H1 (cell line): Measurements from ENCODE around the gene PAQR5. TPM values are rescaled to one million over a fixed set of nuclear protein-coding genes. Genes with fewer than 3 reads are reported as not detected.
"Not testable (repeated sequence)": the region's sequence is repeated elsewhere in the genome, so short reads cannot be mapped to it uniquely, and the experiment has no call there.

ENCODE experiments used
- CTCF ChIA-PET: fragments of 300-600 bp; sonication (Branson Sonifier 250); formaldehyde crosslinking; loops from one replicate; lab custom pipeline; 2021; ENCODE audit not compliant: partially characterized antibody; lab: Charles Lee
- POLR2A ChIA-PET: fragments of 300-600 bp; sonication (Branson Sonifier 250); formaldehyde crosslinking; loops from one replicate; lab custom pipeline; 2021; ENCODE audit warnings: inconsistent platforms; ENCODE audit not compliant: partially characterized antibody; lab: Charles Lee
- DNase-seq, 2 experiments: peaks; one replicate each; pipeline versions ENCODE4 v3.0.0 to v3.0.0-alpha.2; 2010 to 2022; ENCODE audit warnings: low spot score in 2 of 2, low read depth in 1 of 2, mixed read lengths in 1 of 2
- FAIRE-seq: peaks from 2 replicates; lab custom pipeline; 2011; peaks lifted over from hg19 to GRCh38; lab: Jason Lieb, UNC
- H2AFZ ChIP-seq: 2 replicates; pipeline ENCODE4 v1.8.1; 2012; ENCODE audit warnings: low read length, inconsistent platforms
- H2AK5ac ChIP-seq: 2 replicates; pipeline ENCODE4 v1.6.1; 2013; ENCODE audit warnings: low read depth, low read length
- H2BK120ac ChIP-seq: replicated peaks from 2 replicates; pipeline ENCODE3; 2013; ENCODE audit warnings: low read depth, low read length, inconsistent platforms
- H2BK12ac ChIP-seq: 2 replicates; pipeline ENCODE4 v1.6.1; 2013; ENCODE audit warnings: low read depth, low read length
- H2BK15ac ChIP-seq: 2 replicates; pipeline ENCODE4 v1.6.1; 2013; ENCODE audit warnings: low read length
- H2BK20ac ChIP-seq: 2 replicates; pipeline ENCODE4 v1.6.1; 2013; ENCODE audit warnings: low read length
- H2BK5ac ChIP-seq: 2 replicates; pipeline ENCODE4 v1.6.1; 2013; ENCODE audit warnings: low read depth, low read length
- H3K14ac ChIP-seq: 2 replicates; pipeline ENCODE4 v1.6.1; 2013; ENCODE audit warnings: inconsistent platforms; ENCODE audit not compliant: insufficient read length
- H3K18ac ChIP-seq: 2 replicates; pipeline ENCODE4 v1.6.1; 2013; ENCODE audit warnings: low read length; ENCODE audit errors: extremely low read depth
- H3K23ac ChIP-seq: 2 replicates; pipeline ENCODE4 v1.6.1; 2013; ENCODE audit warnings: inconsistent platforms; ENCODE audit not compliant: insufficient read length
- H3K23me2 ChIP-seq: 2 replicates; pipeline ENCODE4 v1.6.1; 2013; ENCODE audit warnings: low read depth, low read length
- H3K27ac ChIP-seq: 2 replicates; pipeline ENCODE4 v1.6.1; 2011; ENCODE audit warnings: low read depth, low read length, inconsistent platforms
- H3K27me3 ChIP-seq, 4 experiments: replicated peaks in 1 of 4; 1 replicate in 1 of 4; 2 replicates in 3 of 4; pipeline versions ENCODE4 v1.6.1 to v1.8.1; 2011 to 2013; ENCODE audit warnings: low read length in 3 of 4, mild to moderate bottlenecking in 3 of 4, inconsistent platforms in 2 of 4, mixed read lengths in 2 of 4, moderate library complexity in 1 of 4; ENCODE audit not compliant: control insufficient read depth in 3 of 4, insufficient read depth in 3 of 4; ENCODE audit errors: extremely low read depth in 1 of 4
- H3K36me3 ChIP-seq, 4 experiments: 2 replicates each; pipeline versions ENCODE4 v1.6.1 to v1.8.1; 2011 to 2013; ENCODE audit warnings: mild to moderate bottlenecking in 4 of 4, low read length in 3 of 4, moderate library complexity in 2 of 4, control low read depth in 1 of 4, inconsistent platforms in 1 of 4; ENCODE audit not compliant: insufficient read depth in 4 of 4, control insufficient read depth in 2 of 4
- H3K4ac ChIP-seq: replicated peaks from 2 replicates; pipeline ENCODE3; 2013; ENCODE audit warnings: low read length, low read depth, mixed read lengths, inconsistent platforms; ENCODE audit not compliant: insufficient read length
- H3K4me1 ChIP-seq, 4 experiments: replicated peaks in 1 of 4; 1 replicate in 1 of 4; 2 replicates in 3 of 4; pipeline versions ENCODE4 v1.6.1 to v1.8.1; 2011 to 2013; ENCODE audit warnings: low read length in 3 of 4, inconsistent platforms in 2 of 4, mixed read lengths in 1 of 4; ENCODE audit not compliant: insufficient read depth in 4 of 4, control insufficient read depth in 3 of 4
- H3K4me2 ChIP-seq, 2 experiments: 2 replicates each; pipeline versions ENCODE4 v1.6.1 to v1.8.1; 2011 to 2013; ENCODE audit warnings: low read depth in 2 of 2, low read length in 2 of 2, control low read depth in 1 of 2, inconsistent platforms in 1 of 2, mild to moderate bottlenecking in 1 of 2; ENCODE audit not compliant: insufficient read depth in 1 of 2
- H3K4me3 ChIP-seq, 4 experiments: fragments of 200-600, 300-600 bp in 1 of 4; sonication (generic), shearing (Covaris generic), sonication (Bioruptor Twin) in 1 of 4; 2 replicates each; pipeline versions ENCODE4 v1.5.1 to v1.8.1; 2011 to 2016; ENCODE audit warnings: low read length in 4 of 4, low read depth in 3 of 4, control low read depth in 2 of 4, inconsistent platforms in 2 of 4, mild to moderate bottlenecking in 2 of 4, mixed read lengths in 1 of 4, moderate library complexity in 1 of 4; ENCODE audit not compliant: insufficient read depth in 2 of 4; ENCODE audit errors: extremely low read depth in 1 of 4
- H3K56ac ChIP-seq: replicated peaks from 2 replicates; pipeline ENCODE3; 2013; ENCODE audit warnings: low read depth, mild to moderate bottlenecking, mixed read lengths, low read length, inconsistent platforms; ENCODE audit not compliant: insufficient read length
- H3K79me1 ChIP-seq: 2 replicates; pipeline ENCODE4 v1.6.1; 2013; ENCODE audit warnings: low read depth, low read length, control low read depth
- H3K79me2 ChIP-seq, 2 experiments: 2 replicates each; pipeline versions ENCODE4 v1.6.1 to v1.8.1; 2012 to 2013; ENCODE audit warnings: low read length in 2 of 2, mild to moderate bottlenecking in 2 of 2, inconsistent platforms in 1 of 2; ENCODE audit not compliant: insufficient read depth in 2 of 2, control insufficient read depth in 1 of 2
- H3K9ac ChIP-seq, 4 experiments: replicated peaks in 1 of 4; 1 replicate in 1 of 4; 2 replicates in 3 of 4; pipeline versions ENCODE4 v1.6.1 to v1.8.1; 2011 to 2013; ENCODE audit warnings: low read depth in 3 of 4, low read length in 3 of 4, control low read depth in 2 of 4, mild to moderate bottlenecking in 2 of 4, moderate library complexity in 2 of 4, inconsistent platforms in 1 of 4; ENCODE audit errors: extremely low read depth in 1 of 4
- H3K9me3 ChIP-seq, 2 experiments: 2 replicates each; pipeline versions ENCODE4 v1.6.1 to v1.8.1; 2012 to 2013; ENCODE audit warnings: mild to moderate bottlenecking in 2 of 2, moderate library complexity in 2 of 2, control low read depth in 1 of 2, inconsistent platforms in 1 of 2, low read depth in 1 of 2, low read length in 1 of 2, mixed read lengths in 1 of 2; ENCODE audit not compliant: insufficient read depth in 2 of 2
- H4K20me1 ChIP-seq, 2 experiments: replicated peaks in 1 of 2; 2 replicates each; pipeline versions ENCODE3 to v1.8.1; 2011 to 2013; ENCODE audit warnings: inconsistent platforms in 2 of 2, low read length in 2 of 2, mild to moderate bottlenecking in 1 of 2; ENCODE audit not compliant: insufficient read depth in 2 of 2, control insufficient read depth in 1 of 2
- H4K5ac ChIP-seq: 2 replicates; pipeline ENCODE4 v1.6.1; 2013; ENCODE audit warnings: low read length, low read depth, mixed read lengths, inconsistent platforms; ENCODE audit not compliant: insufficient read length
- H4K8ac ChIP-seq: 2 replicates; pipeline ENCODE4 v1.8.0; 2013; ENCODE audit warnings: mild to moderate bottlenecking, moderate library complexity, low read length, inconsistent platforms; ENCODE audit not compliant: insufficient read depth; ENCODE audit errors: extremely low read depth
- H4K91ac ChIP-seq: replicated peaks from 2 replicates; pipeline ENCODE3; 2013; ENCODE audit warnings: low read length, mixed read lengths, inconsistent platforms; ENCODE audit not compliant: insufficient read length
- WGBS, 2 experiments: shearing (Covaris generic) in 1 of 2; methylation state at CpG; one replicate each; pipeline versions ENCODE4 v1.1.6 to v1.1.7; 2013 to 2015; ENCODE audit warnings: low lambda C conversion rate in 2 of 2, mixed read lengths in 2 of 2, inconsistent platforms in 1 of 2, low coverage in 1 of 2, missing lambda C conversion rate in 1 of 2; ENCODE audit not compliant: insufficient replicate concordance in 2 of 2, insufficient coverage in 1 of 2, insufficient read length in 1 of 2; ENCODE audit errors: extremely low coverage in 1 of 2, missing lambda C conversion rate in 1 of 2; 5-methylcytosine and 5-hydroxymethylcytosine counted together
- polyA plus RNA-seq, 7 experiments: library from polyadenylated mRNA; depleted of rRNA in 3 of 7; stranded (reverse) in 5 of 7; unstranded in 2 of 7; fragments of >200 nt in 5 of 7; fragments of 200-250 nt in 2 of 7; gene quantifications; 1 replicate in 5 of 7; 2 replicates in 1 of 7; 4 replicates in 1 of 7; pipeline versions ENCODE4 v1.2.1 to v1.2.3, GENCODE V29; 2011 to 2013; ENCODE audit warnings: missing spikeins in 2 of 7, mixed read lengths in 2 of 7
- total RNA-seq: library from RNA; stranded (reverse); fragmentation: NEBNext Ultra II Directional; extraction: Animal tissue kit (Norgen Biotek cat#: 25700); gene quantifications from 2 replicates; pipeline ENCODE4 v1.2.1, GENCODE V29; 2021

PAQR5 gene
- total and polyA plus RNA-seq, 2 of the 8 experiments (the other 6 are each of a cell fraction or from before 2014, with no cell fraction given): 8.7 to 18.1 TPM

- WGBS, 2 experiments: 95% methylated on average over 7 of the region's 8 CpGs; no CpG with 5 or more reads in 1 of the 2 experiments
- H2BK12ac ChIP-seq, H3K79me1 ChIP-seq, H3K23ac ChIP-seq, H4K91ac ChIP-seq, H3K9ac ChIP-seq, H3K27ac ChIP-seq, H2BK5ac ChIP-seq, H3K4ac ChIP-seq, H4K20me1 ChIP-seq, H2AK5ac ChIP-seq, H3K79me2 ChIP-seq, H3K4me3 ChIP-seq, H2BK15ac ChIP-seq, H3K4me2 ChIP-seq, H3K36me3 ChIP-seq, H3K56ac ChIP-seq, H3K9me3 ChIP-seq, POLR2A ChIA-PET, H3K18ac ChIP-seq, H2BK120ac ChIP-seq, H3K14ac ChIP-seq, FAIRE-seq, DNase-seq, H4K8ac ChIP-seq, H2AFZ ChIP-seq, H4K5ac ChIP-seq, H2BK20ac ChIP-seq: not testable (repeated sequence)
- H3K4me1 ChIP-seq: peaks cover 5 to 20% (median 13%) of the 10 kb centered on the region in 4 experiments
- CTCF ChIA-PET: interaction anchor here (0.6 to 4.2 kb wide), 4 partner anchors 11 to 145 kb away, joined by 3 to 24 read pairs (median 6); no protein-coding TSS in a partner anchor
- H3K27me3 ChIP-seq: peaks cover 7 to 30% (median 20%) of the 10 kb centered on the region in 4 experiments
- H3K23me2 ChIP-seq: peaks cover 13% of the 10 kb centered on the region; the same call in 1 of the 2 replicates
Observed at GRCh38 chr15:69301101-69301500, 2.4 kb downstream of the PAQR5 start.

- H3K9ac ChIP-seq, H2AFZ ChIP-seq, H3K23ac ChIP-seq, H3K79me2 ChIP-seq, H4K91ac ChIP-seq, FAIRE-seq, H3K14ac ChIP-seq, H3K4me2 ChIP-seq, H2BK20ac ChIP-seq, H2AK5ac ChIP-seq, H2BK5ac ChIP-seq, DNase-seq, H4K5ac ChIP-seq, H2BK15ac ChIP-seq, H2BK120ac ChIP-seq, H3K27ac ChIP-seq, POLR2A ChIA-PET, H3K79me1 ChIP-seq, H3K4ac ChIP-seq, H3K4me3 ChIP-seq, H3K56ac ChIP-seq, H4K20me1 ChIP-seq, H4K8ac ChIP-seq, H3K18ac ChIP-seq, H3K9me3 ChIP-seq, H3K36me3 ChIP-seq, H2BK12ac ChIP-seq: not testable (repeated sequence)
- Histone ChIP-seq H3K23me2 (peaks cover 15% of the 10 kb centered on the region; the same call in 1 of the 2 replicates), H3K4me1 (peaks cover 5 to 20% (median 13%) of the 10 kb centered on the region in 4 experiments), H3K27me3 (peaks cover 7 to 30% (median 20%) of the 10 kb centered on the region in 4 experiments)
- WGBS, 2 experiments: 86% methylated on average over 6 of the region's 6 CpGs; no CpG with 5 or more reads in 1 of the 2 experiments
- CTCF ChIA-PET: interaction anchor here (1.2 to 4.2 kb wide), 5 partner anchors 12 to 245 kb away, joined by 3 to 26 read pairs (median 7); no protein-coding TSS in a partner anchor
Observed at GRCh38 chr15:69302087-69302486, 3.4 kb downstream of the PAQR5 start.
